ENCODE measurements around the gene FHL1.
"Not testable (repeated sequence)": the region's sequence is repeated elsewhere in the genome, so short reads cannot be mapped to it uniquely, and the experiment has no call there.

FHL1 gene

DNA sequence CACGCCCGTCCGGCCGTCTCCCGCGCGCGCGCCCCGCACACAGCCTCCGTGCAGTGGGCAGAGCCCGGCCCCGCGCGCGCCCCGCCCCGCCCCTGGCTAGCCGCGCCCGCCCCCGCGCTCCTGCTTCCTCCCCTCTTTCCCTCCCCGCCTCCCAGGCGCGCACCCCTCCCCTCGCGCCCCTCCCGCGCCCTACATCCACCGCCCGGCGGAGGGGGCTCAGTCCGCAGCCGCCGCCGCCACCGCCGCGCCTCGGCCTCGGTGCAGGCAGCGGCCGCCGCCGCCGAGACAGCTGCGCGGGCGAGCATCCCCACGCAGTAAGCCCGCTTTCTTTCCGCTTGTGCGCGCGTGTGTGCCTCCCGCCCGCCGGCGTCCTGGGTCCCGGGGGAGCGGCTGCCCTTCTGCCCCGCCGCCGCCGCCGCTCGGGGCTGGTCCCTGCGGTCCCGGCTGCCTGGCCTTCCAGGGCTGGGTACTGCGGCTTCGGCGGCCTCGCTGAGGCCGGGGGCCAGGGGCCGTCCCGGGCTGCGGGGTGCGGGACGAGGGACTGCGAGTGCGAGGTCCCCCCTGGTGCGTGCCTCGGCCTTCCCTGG lies at the start of gene FHL1:
TSS of gene FHL1 (plus strand) at position 219 of the 587 bp plus-strand sequence.
- DNase-seq = peak; percentile 30

DNA sequence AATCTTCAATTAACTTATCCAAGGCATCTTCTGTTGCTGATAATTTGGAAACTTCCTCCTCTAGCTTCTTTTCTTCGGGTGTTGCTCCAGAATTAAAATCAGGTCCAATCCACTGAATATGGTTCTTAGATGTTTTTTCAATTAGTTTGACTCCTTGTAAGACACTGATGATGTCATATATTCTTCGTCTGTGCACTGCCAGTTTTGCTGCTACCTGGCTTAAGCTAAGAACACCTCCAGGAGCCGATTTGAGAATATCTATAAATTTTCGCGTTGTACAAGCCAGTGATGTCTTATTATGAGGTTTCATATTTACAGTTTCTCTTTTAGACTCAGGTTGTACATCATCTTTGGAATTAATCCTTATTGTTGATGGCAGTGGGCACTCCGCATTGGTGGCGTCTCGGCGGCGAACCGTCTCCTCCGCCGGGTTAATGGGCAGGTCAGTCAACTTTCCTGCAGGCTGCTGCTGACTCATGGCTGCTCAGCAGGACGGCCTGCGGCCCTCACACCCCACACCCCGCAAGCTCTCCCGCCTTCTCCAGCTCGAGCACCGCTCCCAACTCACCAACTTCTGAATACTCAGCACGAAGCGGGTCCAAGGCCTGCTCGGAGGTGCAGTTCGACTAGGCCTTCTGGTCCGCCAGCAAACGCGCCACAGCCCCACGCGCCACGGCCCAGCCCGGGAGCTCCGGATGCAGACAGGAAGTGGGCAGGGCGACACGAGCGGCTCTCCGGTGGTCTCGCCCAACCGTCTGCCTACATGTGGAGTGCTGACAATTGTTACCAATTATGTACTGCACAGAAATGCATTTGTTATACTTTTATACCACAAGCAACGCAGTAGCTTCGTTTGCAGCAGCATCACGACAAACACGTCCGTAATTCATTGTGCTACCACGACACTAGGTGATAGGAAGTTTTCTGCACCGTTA lies 49.2 kb upstream of the FHL1 start:
- DNase-seq = no peak

DNA sequence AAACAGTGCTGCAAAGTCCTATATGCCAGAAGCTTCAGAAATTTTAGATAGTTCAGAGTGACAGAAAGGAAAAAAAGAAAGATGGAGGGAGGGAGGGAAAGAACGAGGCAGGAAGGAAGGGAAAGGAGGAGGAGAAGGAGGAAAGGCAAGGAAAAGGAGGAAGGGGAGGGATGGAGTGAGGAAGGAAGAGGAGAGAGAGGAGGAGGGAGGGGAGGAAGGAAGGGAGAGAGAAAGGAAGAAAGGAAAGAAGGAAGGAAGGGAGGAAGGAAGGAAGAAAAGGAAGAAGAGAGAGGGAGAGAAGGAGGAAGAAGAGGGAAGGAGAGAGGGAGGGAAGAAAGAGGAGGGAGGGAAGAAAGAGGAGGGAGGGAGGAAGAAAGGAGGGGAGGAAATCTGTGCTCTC lies 42.4 kb upstream of the FHL1 start:
- no peak for DNase-seq

DNA sequence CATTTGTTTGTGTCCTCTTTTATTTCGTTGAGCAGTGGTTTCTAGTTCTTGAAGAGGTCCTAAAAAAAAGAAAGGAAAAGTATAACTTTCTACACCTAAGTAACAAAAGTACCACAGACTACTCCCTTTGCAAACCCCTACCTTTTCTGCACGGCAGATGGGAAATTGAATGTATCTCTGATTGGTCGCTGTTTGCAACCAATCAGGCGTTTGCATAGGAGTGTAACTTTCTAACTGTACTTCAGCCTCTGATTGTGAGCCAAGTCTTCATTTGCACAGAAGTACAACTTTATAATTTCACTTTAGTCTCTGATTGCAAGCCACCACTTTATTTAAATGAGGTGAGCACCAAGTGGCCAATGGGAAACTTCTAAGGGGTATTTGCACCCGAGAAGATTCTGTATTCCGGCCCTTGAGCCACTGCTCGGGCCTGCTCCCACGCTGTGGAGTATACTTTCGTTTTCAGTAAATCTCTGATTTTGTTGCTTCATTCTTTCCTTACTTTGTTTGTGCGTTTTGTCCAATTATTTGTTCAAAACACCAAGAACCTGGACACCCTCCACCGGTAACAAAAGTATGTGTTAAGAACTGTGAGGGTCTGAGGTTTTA lies 40.3 kb upstream of the FHL1 start:
- DNase-seq = no peak

DNA sequence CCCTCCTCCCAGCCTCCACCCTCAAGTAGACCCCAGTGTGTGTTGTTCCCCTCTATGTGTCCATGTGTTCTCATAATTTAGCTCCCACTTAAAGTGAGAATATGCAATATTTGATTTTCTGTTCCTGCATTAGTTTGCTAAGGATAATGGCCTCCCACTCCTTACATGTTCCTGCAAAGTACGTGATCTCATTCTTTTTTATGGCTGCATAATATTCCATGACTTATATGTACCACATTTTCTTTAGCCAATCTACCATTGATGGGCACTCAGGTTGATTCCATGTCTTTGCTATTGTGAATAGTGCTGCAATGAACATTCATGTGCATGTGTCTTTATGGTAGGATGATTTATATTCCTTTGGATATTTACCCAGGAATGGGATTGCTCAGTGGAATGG lies 38.4 kb upstream of the FHL1 start:
- not testable (repeated sequence) for DNase-seq

DNA sequence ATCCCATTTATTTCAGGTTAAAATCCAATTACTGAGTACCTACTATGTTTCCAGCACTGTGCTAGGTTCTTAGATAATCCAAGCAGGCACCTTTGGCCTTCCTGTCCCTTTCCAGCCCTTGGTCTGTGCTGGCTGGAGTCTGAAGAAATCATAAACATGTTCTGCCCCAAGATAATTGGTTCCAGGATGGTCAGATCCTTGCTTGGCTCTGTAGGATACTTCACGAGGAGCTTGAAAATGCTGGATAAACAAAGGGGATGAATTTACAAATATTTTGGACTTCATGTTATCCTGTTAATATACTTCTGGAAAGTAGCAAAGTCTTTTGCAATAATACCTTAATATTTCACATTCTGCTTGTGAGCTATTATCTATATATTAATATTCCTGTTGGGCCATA lies 35.0 kb upstream of the FHL1 start:
- DNase-seq = no peak

DNA sequence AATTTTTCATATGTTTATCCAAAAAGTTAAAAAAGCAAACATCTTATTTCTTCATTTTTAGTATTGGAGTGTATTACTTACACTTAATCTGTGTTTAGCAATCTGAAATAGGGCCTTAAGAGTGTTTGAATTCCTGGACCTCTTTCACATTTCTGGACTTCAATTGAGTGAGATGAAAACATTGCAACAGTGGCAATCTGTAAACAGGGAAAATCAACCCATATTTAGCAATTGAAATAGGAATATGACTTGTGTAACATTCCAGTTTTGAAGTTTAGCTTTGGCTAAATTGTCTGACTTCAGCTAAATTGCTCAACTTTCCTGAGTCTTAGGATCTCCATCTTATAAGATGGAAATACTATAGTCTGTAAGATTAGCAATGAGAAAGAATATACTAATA lies 34.6 kb upstream of the FHL1 start:
- DNase-seq = no peak

DNA sequence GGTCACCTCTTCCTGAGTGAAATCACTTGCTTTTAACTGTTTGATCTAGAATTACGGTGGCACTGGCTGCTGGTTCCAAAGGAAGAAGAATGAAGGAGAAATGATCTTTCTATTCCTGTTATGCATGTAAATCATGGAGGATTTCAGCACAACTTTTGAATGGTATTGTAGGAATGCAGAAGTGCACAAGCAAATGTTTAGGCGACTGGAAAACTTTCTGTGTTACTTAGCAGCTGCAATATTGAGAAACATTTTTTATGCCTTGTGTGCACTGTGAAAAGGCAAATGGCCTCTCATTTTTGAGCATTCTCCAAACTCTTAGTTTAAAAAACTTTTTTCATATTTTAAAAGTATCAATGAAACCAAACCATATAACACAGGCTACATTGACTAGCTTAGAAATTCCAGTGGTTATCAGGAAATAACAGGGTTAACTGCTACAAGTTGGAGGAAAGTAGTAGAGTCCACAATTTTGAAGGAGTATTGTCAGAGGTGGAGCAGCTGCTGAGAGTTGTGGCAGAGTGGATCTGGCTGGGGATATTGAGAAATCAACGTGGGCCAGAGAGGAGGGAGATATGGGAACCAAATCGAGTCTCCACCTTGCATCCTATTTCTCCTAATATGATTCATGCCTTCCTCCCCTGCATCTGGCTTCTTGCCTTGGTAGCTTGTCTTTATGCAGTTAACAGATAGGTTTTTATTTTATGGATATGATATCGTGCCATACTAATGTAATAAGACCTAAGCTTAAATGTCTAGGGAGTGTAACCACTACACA lies 32.0 kb upstream of the FHL1 start:
- DNase-seq = no peak

DNA sequence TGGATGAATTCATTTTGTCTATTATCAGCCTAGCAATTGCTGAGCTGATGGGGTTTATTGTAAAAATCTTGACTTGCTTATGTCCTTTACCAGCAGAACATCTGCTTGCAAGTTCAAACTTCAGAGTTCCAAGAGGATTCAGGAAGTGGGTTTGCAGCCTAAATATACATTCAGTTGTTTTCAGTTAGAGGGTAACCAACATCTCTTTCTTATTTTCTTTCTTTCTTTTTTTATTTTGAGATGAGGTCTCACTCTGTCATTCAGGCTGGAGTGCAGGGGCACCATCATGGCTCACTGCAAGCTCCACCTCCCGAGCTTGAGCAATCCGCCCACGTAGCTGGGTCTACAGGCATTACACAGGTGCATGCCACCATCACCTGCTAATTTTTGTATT lies 31.4 kb upstream of the FHL1 start:
- DNase-seq = no peak

DNA sequence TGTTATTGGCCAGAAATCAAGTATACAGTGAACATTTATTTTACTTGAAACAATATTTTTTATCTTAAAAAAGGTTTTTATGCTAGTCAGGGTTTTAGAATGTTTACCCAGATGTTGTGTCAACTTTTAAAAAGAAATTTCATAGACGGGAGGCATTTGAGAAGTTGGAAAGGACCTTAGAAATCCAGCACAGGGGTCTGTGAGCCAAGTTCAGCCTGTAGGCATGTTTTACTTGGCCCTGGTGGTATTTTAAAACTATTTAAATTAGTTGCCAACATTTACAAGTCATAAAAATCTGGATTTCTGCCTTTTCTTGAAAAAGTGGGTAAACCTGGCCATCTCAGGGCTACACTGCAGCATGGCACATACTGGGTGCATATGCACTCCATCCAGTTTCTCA lies 25.5 kb upstream of the FHL1 start:
- DNase-seq = no peak

DNA sequence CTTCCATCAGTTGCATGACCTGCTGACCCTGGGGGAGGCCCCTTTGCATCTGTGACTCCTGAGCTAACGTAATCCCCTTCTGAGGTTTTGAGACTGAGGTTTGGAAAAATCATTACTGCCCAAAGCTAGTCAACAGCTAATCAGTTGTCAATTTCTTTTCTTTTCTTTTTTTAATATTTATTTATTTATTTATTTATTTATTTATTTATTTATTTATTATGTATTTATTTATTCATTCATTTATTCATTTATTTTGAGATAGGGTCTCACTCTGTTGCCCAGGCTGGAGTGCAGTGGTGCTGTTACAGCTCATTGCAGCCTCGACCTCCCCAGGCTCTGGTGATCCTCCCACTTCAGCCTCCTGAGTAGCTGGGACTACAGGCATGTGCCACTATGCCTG lies 25.1 kb upstream of the FHL1 start:
- no peak for DNase-seq

DNA sequence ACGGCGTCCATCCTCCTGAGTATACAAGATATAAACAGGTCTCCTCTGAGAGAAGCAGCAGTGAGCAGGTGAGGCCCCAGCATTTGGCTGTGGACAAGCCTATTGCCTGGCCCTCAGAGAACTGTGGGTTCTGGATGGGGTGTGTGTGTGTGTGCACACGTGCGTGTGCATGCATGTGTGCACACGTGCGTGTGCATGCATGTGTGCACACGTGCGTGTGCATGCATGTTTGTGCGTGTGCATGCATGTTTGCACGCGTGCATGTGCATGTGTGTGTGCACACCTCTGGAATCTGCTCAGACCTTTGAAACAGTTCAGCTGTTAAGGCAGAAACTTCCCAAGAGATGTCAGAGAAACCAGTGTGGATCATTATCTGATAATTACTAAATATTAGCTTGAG lies 22.2 kb upstream of the FHL1 start:
- DNase-seq = no peak

DNA sequence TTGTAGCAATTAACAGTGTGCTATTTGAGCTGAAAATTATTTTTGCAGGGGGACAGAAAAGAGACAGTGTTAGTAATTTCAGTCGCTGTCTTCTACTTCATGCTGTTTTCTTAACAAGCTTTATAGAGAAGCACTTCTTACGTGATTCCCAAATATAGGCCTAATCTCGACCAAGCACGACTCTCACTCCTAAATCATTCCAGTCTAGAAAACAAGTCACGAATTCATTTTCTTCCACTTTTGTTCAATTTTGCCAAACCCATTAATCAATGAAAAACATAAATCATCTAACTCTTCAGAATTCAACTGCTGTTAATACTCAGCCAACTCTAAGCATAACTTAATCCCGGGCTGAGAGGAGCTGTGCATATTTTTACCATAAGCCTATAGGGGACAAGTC lies 21.0 kb upstream of the FHL1 start:
- no peak for DNase-seq

DNA sequence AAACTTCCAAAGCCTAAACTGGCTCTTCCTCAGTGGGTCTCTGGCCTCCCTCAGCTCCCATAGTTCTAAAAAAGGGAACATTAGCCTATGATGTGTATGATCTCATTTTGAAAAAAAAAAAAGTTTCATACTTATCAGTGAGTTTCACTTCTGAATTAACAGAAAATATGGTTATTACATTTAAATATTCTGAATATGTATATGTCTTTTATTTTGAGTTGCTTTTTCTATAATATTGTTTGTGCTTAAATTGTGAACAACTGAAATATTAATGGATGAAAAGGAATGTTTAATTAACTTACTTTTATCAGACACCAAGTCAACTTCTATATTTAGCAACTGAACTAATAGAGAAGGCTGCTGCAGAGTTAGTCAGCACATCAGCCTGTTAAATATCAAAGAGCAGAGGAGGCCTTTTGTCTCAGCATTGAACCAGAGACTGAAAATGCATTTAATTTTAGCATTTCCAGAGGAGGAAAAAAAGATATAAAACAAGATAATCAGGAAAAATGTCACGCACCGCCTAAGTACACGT lies 20.4 kb upstream of the FHL1 start:
- DNase-seq = no peak

DNA sequence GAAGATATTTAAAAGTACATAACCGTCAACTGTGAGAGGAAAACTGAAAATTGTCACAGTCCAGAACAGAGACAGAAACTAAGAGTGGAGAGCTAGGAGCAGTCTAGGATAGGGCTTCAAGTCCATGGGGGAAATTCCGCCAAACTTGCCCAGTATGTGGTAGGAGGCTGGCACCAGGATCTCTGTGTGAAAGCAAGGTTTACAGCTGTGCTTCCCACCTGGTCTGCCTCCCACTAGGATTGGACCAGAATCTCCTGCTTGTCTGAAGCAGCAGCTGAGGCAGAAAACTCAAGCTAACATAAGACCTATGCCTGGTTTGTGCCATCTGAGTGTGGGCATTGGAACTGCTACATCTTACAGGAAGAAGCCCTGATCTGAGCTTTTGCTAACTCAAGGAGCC lies 18.6 kb upstream of the FHL1 start:
- no peak for DNase-seq

DNA sequence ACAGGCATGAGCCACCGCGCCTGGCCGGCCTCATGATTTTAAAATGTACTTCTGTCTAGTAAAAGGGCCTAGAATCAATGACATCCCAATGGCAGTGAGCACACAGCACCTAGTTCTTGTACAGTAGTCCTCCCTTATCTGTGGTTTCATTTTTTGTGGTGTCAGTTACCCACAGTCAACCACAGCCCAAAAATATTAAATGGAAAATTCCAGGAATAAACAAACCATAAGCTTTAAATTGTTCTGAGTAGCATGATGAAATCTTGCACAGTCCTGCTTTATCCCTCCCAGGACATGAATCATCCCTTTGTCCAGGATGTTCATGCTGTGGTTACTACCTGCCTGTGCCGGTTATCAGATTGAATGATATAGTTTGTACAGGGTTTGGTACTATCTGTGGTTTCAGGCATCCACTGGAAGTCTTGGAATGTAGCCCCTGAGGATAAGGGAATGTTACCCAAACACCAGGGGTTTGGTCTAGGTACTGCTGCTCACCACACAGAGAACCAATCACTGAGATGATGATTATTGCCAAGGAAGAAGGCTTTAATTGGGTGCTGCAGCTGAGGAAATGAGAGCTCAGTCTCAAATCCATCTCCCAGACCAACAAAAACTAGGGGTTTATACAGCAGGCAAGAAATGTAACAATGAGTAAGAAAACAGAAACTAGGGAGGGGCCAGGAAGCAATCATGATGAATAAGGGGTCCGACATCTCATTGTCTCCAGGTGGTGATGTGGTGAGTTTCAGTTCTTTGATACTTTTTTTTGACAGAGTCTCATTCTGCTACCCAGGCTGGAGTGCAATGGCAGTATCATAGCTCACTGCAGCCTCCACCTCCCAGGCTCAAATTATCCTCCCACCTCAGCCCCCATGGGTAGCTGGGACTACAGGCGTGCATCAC lies 16.2 kb upstream of the FHL1 start:
- no peak for DNase-seq

DNA sequence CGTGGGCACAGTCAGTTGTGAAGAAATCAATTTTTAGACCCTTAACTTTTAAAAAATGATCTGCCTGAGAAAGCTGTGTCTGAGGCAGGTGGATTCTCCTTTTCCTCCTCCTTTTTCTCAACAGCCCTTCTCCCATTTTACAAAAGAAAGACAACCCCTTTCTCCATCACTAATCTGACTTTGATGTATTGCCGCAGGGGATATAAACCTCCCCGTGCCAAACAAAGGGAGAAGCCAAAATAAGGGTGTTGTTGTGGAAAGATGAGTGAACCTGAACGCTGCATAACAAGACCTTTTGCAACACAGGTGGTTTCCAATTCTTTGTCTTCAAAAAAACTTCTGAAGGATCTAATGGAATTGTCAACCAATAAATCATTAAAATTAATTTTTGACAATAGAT lies 8.4 kb upstream of the FHL1 start:
- no peak for DNase-seq

DNA sequence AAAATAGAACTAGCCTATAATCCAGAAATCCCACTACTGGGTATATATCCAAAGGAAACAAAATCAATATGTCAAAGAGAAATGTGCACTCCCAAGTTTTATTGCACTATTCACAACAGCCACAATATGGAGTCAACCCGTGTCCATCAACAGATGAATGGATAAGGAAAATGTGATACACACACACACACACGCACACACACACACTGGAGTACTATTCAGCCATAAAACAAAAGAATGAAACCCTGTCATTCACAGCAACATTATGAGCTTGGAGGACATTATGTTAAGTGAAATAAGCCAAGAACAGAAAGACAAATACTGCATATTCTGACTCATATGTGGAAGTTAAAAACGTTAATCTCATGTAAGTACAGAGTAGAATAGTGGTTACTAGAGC lies 5.8 kb upstream of the FHL1 start:
- no peak for DNase-seq

DNA sequence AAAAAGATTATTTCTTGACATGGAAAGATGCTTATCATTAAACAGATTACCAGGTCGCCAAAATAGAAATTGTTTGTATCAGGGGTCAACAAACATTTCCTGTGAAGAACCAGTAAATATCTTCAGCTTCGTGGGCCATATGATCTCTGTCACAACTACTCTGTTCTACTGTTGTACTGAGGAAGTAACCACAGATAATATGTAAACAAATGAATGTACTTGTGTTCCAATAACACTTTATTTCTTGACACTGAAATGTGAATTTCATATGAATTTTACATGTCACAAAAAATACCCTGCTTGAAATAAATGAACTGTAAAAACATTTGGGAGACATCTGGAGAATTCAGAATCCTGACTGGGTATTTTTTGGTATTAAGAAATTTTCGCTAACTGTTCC lies 4.7 kb upstream of the FHL1 start:
- no peak for DNase-seq

DNA sequence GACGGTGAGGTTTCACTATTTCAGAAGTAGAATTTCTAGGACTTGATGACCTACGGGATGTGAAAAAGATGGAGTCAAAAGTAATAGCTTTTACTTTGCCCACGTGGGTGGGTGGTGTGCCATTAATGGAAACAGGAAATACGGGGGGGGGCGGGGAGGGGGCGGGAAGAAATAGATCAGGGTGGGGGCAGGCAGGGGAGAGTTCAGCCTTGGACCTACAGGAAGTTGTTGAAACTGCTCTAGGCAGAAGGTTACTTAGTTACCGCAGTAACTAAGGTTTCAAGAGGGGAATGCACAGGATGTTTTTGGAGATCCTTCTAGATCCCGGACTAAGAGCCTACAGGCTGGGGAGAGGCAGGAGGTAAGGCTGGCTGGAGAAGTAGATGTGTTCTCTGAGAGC lies 3.6 kb upstream of the FHL1 start:
- no peak for DNase-seq

DNA sequence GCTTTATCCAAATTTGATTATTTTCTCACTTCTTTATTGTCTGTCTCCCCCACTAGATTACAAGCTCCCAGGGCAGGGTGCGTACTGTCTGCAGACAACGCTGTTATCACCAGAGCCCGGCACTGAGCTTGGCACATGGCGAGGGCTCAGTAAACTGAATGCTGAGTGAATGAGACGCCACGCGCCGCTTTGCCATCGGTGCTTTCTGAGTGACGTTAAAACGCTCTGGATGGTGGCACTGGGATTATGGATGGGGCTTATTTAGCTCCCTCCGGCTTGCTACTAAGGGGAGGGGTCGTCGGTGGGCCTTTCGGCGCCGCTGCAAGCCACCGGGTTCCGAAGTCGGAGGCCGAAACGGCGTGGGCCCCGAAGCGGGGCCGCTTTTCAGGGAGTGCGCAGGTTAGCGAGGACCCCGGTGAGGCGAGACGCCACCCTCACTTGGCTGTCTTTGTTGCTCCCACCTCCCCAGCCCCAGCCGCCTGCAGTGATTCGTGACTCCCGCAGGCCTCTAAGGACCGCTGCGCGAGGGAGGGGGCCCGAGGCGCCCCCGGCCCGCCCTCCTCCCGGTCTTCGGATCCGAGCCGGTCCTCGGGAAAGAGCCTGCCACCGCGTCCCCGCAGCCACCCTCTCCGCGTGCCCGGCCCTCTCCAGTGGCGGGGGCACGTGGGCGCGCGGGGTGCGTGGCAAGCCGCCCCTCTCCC lies 569 bp upstream of the FHL1 start:
- DNase-seq = peak; percentile 14
